IPS DF 6.9 (cell line): Measurements from ENCODE around the gene MYO16.

Source experiments
- DNase-seq: peaks from one replicate; pipeline ENCODE4 v3.0.0-alpha.2; 2013; ENCODE audit warnings: low read depth, low spot score
- H3K27ac ChIP-seq: one replicate; pipeline ENCODE4 v1.5.1; 2013; ENCODE audit warnings: low read length, control low read depth
- H3K27me3 ChIP-seq: 2 replicates; pipeline ENCODE4 v1.6.1; 2013; ENCODE audit warnings: mild to moderate bottlenecking, low read length; ENCODE audit not compliant: control insufficient read depth, insufficient read depth
- H3K36me3 ChIP-seq: 2 replicates; pipeline ENCODE4 v1.6.1; 2013; ENCODE audit warnings: low read length; ENCODE audit not compliant: control insufficient read depth, insufficient read depth
- H3K4me1 ChIP-seq: 2 replicates; pipeline ENCODE4 v1.6.1; 2013; ENCODE audit warnings: low read length; ENCODE audit not compliant: control insufficient read depth, insufficient read depth
- H3K4me3 ChIP-seq: 2 replicates; pipeline ENCODE4 v1.5.1; 2013; ENCODE audit warnings: mild to moderate bottlenecking, low read length
- H3K9me3 ChIP-seq: 2 replicates; pipeline ENCODE4 v1.6.1; 2013; ENCODE audit warnings: low read length, inconsistent platforms; ENCODE audit not compliant: control insufficient read depth, insufficient read depth
- WGBS: extraction: QIAGEN DNeasy Blood & Tissue Kit; methylation state at CpG from one replicate; pipeline ENCODE4 v1.1.7; 2013; ENCODE audit warnings: mixed read lengths, missing lambda C conversion rate; ENCODE audit not compliant: insufficient read length, insufficient coverage; 5-methylcytosine and 5-hydroxymethylcytosine counted together

MYO16 gene

DNA sequence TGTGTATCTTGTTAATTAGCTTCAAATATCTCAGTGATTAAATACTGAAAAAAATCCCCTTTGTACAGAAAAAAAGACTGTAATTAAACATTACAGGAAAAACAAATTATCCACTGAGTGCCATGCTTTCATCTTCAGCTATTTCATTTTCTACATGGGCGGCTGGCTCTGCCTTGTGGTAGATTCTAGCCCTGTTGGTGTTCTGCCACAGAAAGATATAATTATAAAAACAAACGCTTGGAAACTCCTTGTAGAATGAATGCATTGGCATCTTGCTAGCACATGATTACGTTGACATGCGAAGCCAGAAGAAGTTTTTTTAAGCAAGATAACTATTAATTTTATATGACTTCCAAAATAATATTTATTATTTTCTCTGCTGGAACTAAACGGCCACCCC lies 496.8 kb downstream of the MYO16 start:
- no peak for DNase-seq
- Histone ChIP-seq H3K27me3 (0 out of 2 replicates have a peak, but pooled peaks cover 1% of the 10 kb centered on the region), H3K27ac (no peak overlapping the region), H3K4me1 (no peaks in the 10 kb centered on the region), H3K4me3 (no peak overlapping the region), H3K36me3 (no peaks in the 10 kb centered on the region), H3K9me3 (no peaks in the 10 kb centered on the region)
- WGBS: no CpG with 5 or more reads among the region's 5 CpGs

- DNase-seq: no peak
These were observed 497.7 kb downstream of the MYO16 start for GRCh38 chr13:109126891-109127641.

DNA sequence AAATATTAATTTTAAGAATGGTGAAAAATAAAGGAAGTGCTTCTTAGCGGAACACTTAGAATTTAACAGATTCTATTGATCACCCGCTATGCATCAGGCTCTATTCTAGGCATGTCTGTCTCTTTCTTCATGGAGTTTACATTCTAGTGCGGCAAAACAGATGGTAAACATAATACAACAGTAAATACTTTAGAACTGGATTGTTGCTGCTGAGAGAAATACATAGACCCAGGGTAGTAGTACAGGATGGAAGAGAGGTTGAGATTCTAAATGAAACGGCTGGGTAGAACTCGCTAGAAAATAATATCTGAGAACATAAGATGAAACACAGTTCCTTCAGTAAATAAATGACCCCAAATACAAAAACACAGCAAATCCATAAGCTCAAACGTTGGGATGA lies 498.7 kb downstream of the MYO16 start:
- H3K27ac ChIP-seq: no peak overlapping the region
- no peaks in the 10 kb centered on the region for H3K4me1 ChIP-seq

More at GRCh38 chr13:109126891-109127641, 497.7 kb downstream of the MYO16 start:
- Histone ChIP-seq H3K27ac (no peak overlapping the region), H3K9me3 (no peaks in the 10 kb centered on the region), H3K4me1 (no peaks in the 10 kb centered on the region), H3K4me3 (no peak overlapping the region), H3K27me3 (0 out of 2 replicates have a peak, but pooled peaks cover 1% of the 10 kb centered on the region), H3K36me3 (no peaks in the 10 kb centered on the region)
- 100% methylated on average over 2 of the region's 34 CpGs for WGBS

DNA sequence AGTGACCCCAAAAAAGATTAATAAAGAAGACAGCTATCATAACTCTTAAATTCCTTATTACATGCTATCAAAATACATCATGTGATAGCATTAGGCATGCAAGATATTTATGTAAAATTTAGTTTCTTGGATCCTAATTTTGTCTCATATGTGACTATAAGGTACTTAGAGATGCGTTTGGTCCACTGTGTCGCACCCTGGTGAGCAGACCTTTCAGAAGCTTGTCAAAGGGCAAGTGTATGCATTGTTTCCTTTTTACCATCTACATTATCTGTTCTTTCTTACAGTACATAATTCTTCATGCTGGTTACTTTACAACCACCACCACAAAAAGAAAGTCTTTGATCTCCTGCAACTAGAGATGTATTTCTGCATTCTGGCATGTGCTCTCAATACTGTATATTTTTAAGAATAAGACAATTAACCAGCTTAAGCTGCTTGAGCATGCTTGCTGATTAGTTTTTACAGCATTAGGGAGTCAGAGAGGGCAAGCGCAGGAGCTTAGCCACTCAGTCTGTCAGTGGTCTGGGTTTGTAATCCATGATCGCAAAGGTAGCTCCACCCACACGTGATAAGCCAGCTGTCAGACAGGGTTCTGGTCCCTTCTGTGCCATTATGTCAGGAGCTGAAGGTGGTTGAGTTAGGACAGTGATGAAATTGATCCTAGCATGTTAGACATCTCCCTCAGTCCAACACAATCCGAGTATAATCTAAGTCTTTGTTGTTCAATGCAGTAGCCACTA lies 500.9 kb downstream of the MYO16 start:
- Histone ChIP-seq H3K4me1 (no peaks in the 10 kb centered on the region), H3K9me3 (no peaks in the 10 kb centered on the region), H3K27me3 (0 out of 2 replicates have a peak, but pooled peaks cover 1% of the 10 kb centered on the region), H3K27ac (no peak overlapping the region), H3K4me3 (no peak overlapping the region), H3K36me3 (no peaks in the 10 kb centered on the region)
- no CpG with 5 or more reads among the region's 6 CpGs for WGBS
- DNase-seq: no peak

More for the DNA sequence above, 498.7 kb downstream of the MYO16 start:
- no peaks in the 10 kb centered on the region for H3K36me3 ChIP-seq
- no peaks in the 10 kb centered on the region for H3K9me3 ChIP-seq
- 0 out of 2 replicates have a peak, but pooled peaks cover 1% of the 10 kb centered on the region for H3K27me3 ChIP-seq
- DNase-seq: no peak
- no CpG with 5 or more reads among the region's 6 CpGs for WGBS
- H3K4me3 ChIP-seq: no peak overlapping the region

DNA sequence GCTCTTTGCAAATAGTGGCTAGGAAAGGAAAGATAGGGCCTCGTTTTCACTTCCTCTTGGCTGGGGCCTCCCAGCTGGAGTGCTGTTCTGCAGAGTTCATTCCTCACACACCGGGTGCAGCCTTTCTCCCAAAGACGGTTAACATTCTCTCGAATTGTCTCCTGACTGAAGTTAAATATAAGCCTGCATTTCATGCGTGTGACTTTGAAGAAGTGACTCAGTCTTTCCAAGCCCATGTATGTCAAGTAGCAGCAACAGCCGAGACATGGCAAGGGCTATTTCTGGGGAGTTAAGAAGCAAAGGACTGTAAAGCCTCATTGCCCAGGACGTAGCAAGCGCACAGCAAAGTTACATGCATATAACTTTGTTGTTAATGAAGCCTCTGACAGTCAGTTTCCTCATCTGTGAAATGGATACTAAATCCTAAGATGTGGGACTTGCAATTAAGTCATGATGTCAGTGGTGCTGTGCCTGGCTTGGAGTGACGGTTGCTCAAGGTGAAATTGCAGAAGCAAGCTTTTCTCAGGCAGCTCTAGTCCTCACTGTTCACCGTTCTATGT lies 502.4 kb downstream of the MYO16 start:
- no peak overlapping the region for H3K4me3 ChIP-seq
- 0 out of 2 replicates have a peak, but pooled peaks cover 1% of the 10 kb centered on the region for H3K27me3 ChIP-seq
- no peaks in the 10 kb centered on the region for H3K4me1 ChIP-seq
- H3K36me3 ChIP-seq: no peaks in the 10 kb centered on the region
- DNase-seq: peak; percentile 13
- no peak overlapping the region for H3K27ac ChIP-seq
- H3K9me3 ChIP-seq: no peaks in the 10 kb centered on the region
- WGBS: no CpG with 5 or more reads among the region's 10 CpGs

DNA sequence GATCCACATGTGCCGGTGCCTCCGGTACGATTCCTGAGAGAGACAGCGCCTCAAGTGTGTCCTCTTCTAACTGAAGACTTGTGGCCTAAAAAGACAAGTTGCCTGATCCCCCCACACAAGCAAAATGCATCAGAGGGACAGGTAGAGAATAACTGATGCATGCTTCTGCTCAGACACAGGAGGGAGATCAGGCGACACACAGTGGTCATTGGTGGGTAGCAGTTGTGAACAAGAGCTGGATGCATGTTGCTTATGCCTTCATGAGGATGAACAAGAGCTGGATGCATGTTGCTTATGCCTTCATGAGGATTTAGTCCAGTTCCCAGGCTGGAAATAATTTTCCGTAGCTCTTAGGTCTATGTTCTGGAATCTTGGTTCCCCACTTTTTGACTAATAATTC lies 505.6 kb downstream of the MYO16 start:
- no peaks in the 10 kb centered on the region for H3K36me3 ChIP-seq
- H3K27me3 ChIP-seq: 0 out of 2 replicates have a peak, but pooled peaks cover 1% of the 10 kb centered on the region
- H3K27ac ChIP-seq: no peak overlapping the region
- WGBS: no CpG with 5 or more reads among the region's 6 CpGs
- no peaks in the 10 kb centered on the region for H3K4me1 ChIP-seq
- 0 out of 2 replicates have a peak, but pooled peaks cover 2% of the 10 kb centered on the region for H3K9me3 ChIP-seq
- no peak for DNase-seq
- H3K4me3 ChIP-seq: no peak overlapping the region

DNA sequence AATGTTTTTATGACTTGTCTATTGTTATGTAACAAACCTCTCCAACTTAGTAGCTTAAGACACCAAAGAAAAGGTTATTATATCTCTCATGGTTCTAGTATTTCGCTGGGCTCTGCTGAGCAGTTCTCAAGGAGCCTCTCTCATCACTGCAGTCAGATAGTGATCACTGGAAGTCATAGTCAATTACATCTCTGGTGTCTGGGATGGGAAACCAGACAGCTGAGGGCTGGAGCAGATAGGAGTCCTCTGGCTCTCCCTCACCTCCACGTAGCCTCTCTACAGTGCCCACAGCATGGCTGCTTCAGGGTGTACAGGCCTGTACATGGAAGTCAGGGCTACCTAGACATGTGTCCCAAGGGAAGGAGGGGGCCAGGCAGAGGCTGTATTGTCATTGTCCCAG lies 507.5 kb downstream of the MYO16 start:
- 0 out of 2 replicates have a peak, but pooled peaks cover 2% of the 10 kb centered on the region for H3K9me3 ChIP-seq
- DNase-seq: no peak
- H3K4me3 ChIP-seq: no peak overlapping the region
- no peaks in the 10 kb centered on the region for H3K4me1 ChIP-seq
- no peak overlapping the region for H3K27ac ChIP-seq
- WGBS: no CpG with 5 or more reads among the region's 2 CpGs
- H3K27me3 ChIP-seq: no peaks in the 10 kb centered on the region
- no peaks in the 10 kb centered on the region for H3K36me3 ChIP-seq

GRCh38 chr13:109139346-109139745 lies 509.9 kb downstream of the MYO16 start:
- Histone ChIP-seq H3K4me1 (no peaks in the 10 kb centered on the region), H3K27me3 (no peaks in the 10 kb centered on the region), H3K36me3 (no peaks in the 10 kb centered on the region), H3K9me3 (0 out of 2 replicates have a peak, but pooled peaks cover 2% of the 10 kb centered on the region), H3K27ac (no peak overlapping the region), H3K4me3 (no peak overlapping the region)
- no CpG with 5 or more reads among the region's 9 CpGs for WGBS
- DNase-seq: no peak

- H3K36me3 ChIP-seq: no peaks in the 10 kb centered on the region
- no peak overlapping the region for H3K4me3 ChIP-seq
- no CpG with 5 or more reads among the region's 33 CpGs for WGBS
- no peak overlapping the region for H3K27ac ChIP-seq
- no peaks in the 10 kb centered on the region for H3K27me3 ChIP-seq
- no peak for DNase-seq
- 0 out of 2 replicates have a peak, but pooled peaks cover 2% of the 10 kb centered on the region for H3K9me3 ChIP-seq
- no peaks in the 10 kb centered on the region for H3K4me1 ChIP-seq
These were observed 510.6 kb downstream of the MYO16 start for GRCh38 chr13:109140054-109140453.
